Measurements from ENCODE around the gene WDR45. TPM values are rescaled to one million over a fixed set of nuclear protein-coding genes. Genes with fewer than 3 reads are reported as not detected.

The WDR45 gene
- total and polyA plus RNA-seq, 2 of the 4 experiments (the other 2 are of a cell fraction) = 40.7 to 67.4 TPM

DNA sequence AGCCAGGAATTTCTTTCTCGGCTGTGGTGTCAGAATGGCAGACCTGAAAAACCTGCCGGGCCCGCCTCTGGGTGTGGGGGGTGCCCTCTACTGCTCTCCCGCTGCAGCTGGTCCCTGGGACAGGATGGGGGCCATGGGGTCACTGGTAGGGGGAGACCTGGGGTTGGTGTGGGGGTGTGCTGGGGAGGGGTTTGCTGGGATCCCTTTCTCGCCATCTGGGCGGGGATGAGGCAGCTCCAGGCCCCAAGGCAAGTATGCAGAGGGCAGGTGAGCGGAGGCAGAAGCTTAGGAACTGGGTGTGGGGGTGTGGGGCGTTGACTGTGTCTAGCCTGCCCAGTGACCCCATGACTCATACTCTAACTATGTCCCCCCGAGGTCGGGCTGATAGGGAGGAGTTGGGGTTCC lies 20.0 kb downstream of the WDR45 start:
- TF ChIP-seq SMC3 (IDR thresholded peaks at IDR 0.05; ENCODE audit: low read depth, low read length) (no peak), CEBPB (IDR thresholded peaks at IDR 0.05; ENCODE audit: low read depth, low read length) (no peak), FOS (IDR thresholded peaks at IDR 0.05; ENCODE audit: low read depth, low read length) (no peak), POLR2A (IDR thresholded peaks at IDR 0.05; ENCODE audit: low read depth, low read length) (no peak), NFE2L2 (IDR thresholded peaks at IDR 0.05; ENCODE audit: low read depth, low read length) (no peak), RAD21 (IDR thresholded peaks at IDR 0.05; ENCODE audit: low read length) (no peak), MAZ (IDR thresholded peaks at IDR 0.05; ENCODE audit: borderline replicate concordance, low read depth, low read length) (no peak), BHLHE40 (IDR thresholded peaks at IDR 0.05; ENCODE audit: low read depth, low read length) (no peak), RFX5 (IDR thresholded peaks at IDR 0.05; ENCODE audit: low read depth, low read length) (no peak)
- CTCF ChIA-PET = no interaction called here
- H2BK20ac ChIP-seq (ENCODE audit: low read depth, low read length) = no peak overlapping the region
- POLR2A ChIA-PET (ENCODE audit: unreplicated experiment) = no interaction called here
- no peak overlapping the region for H3K27ac ChIP-seq (ENCODE audit: insufficient read depth, low read length)
- H3K23ac ChIP-seq (ENCODE audit: low read depth, low read length) = no peak overlapping the region
- no peak overlapping the region for H4K5ac ChIP-seq (ENCODE audit: low read depth, low read length)
- H3K36me3 ChIP-seq (ENCODE audit: control insufficient read depth, insufficient read depth, low read length) = peaks cover 3% of the 10 kb centered on the region; the same call in 1 of the 2 replicates
- WGBS, 2 experiments (ENCODE audit: extremely low coverage in 2 of 2, insufficient read length in 1 of 2) = no CpG with 5 or more reads among the region's 10 CpGs
- no peaks in the 10 kb centered on the region for H3K9me3 ChIP-seq (ENCODE audit: control insufficient read depth, insufficient read depth, low read length)
- no peak overlapping the region for H3K4ac ChIP-seq (ENCODE audit: low read depth, low read length)
- no TSS peak for BruUV-seq (replicated peaks)
- H3K9me1 ChIP-seq (ENCODE audit: insufficient read depth, low read length) = no peaks in the 10 kb centered on the region
- dilution Hi-C loops (cut with HindIII; ENCODE audit: low sequenced_read_pairs, unreplicated experiment) = no loop called here
- no peak for ATAC-seq (ENCODE audit: low read depth)
- no peaks in the 10 kb centered on the region; the same call in 1 of the 2 replicates for H4K20me1 ChIP-seq (ENCODE audit: insufficient read depth, low read length)
- no peak overlapping the region for H2BK5ac ChIP-seq (ENCODE audit: low read depth, low read length, poor library complexity, severe bottlenecking)
- in situ Hi-C loops (cut with MboI; ENCODE audit: low sequenced_read_pairs) = loop anchor here (25.0 kb wide), 1 partner anchor 97 kb away; the partner anchor contains the start of genes KCND1 and OTUD5
- H3K4me2 ChIP-seq (ENCODE audit: low read depth, low read length) = no peak overlapping the region
- H3K4me1 ChIP-seq (ENCODE audit: control insufficient read depth, insufficient read depth, low read length) = no peaks in the 10 kb centered on the region
- DNase-seq = no peak
- H3K56ac ChIP-seq (ENCODE audit: extremely low read depth, insufficient read depth, low read length) = no peak overlapping the region
- intact Hi-C loops (cut with micrococcal nuclease) = no loop called here
- H3K14ac ChIP-seq (replicated peaks; ENCODE audit: low read depth, low read length) = no peak overlapping the region
- H3K4me3 ChIP-seq (ENCODE audit: insufficient read depth, low read depth, low read length) = no peak overlapping the region
- H4K91ac ChIP-seq (ENCODE audit: insufficient read depth, low read depth, low read length) = no peak overlapping the region
- no peak overlapping the region for H3K18ac ChIP-seq (ENCODE audit: low read depth, low read length)
- no peak overlapping the region for H2AFZ ChIP-seq (replicated peaks; ENCODE audit: low read length, poor library complexity)
- H4K8ac ChIP-seq (ENCODE audit: low read depth in 2 of 2, low read length in 2 of 2) = no peak overlapping the region
- no peaks in the 10 kb centered on the region for H3K27me3 ChIP-seq (ENCODE audit: control insufficient read depth, insufficient read depth, low read length)
- H3K79me1 ChIP-seq (ENCODE audit: low read depth in 1 of 2, low read length in 2 of 2) = no peaks in the 10 kb centered on the region
- H2AK5ac ChIP-seq (ENCODE audit: low read depth, low read length) = no peak overlapping the region
- H2BK15ac ChIP-seq (ENCODE audit: low read depth, low read length) = no peak overlapping the region
- no peak overlapping the region for H3K9ac ChIP-seq (ENCODE audit: low read depth, low read length)
- no peak overlapping the region for H2AK9ac ChIP-seq (replicated peaks; ENCODE audit: low read depth, low read length, poor library complexity)
- no peak overlapping the region for H2BK120ac ChIP-seq (ENCODE audit: low read depth, low read length)

Data from IMR-90 (cell line).